Stimulated activated CD4-positive, alpha-beta T cell treated with anti-CD3 and anti-CD28 coated beads, Interleukin-4, amount 100 ng/mL, for 1 hour (primary cell): ENCODE data around the gene TLCD5.

Source experiments
- DNase-seq: peaks from one replicate; pipeline ENCODE4 v3.0.0-alpha.2; 2020

Gene TLCD5

DNA sequence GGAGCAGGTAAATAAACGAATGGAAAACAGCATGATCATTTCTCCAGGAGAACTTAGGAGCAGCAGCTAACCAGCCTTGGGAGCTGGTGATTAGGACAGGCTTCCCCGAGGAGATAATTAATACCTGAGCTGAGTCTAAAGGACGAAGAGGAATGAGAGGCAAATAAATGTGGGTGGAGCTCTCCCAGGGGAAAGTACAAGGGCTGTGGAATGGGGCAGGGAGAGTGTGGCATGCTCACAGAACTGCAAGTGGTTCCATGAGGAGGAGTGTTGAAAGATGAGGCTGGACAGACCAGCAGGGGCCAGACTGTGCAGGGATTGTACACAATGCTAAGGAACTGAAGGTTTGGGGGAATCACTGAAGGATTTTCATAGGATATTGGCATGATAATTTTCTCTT is 14.2 kb upstream of the TLCD5 start:
- no peak for DNase-seq

DNA sequence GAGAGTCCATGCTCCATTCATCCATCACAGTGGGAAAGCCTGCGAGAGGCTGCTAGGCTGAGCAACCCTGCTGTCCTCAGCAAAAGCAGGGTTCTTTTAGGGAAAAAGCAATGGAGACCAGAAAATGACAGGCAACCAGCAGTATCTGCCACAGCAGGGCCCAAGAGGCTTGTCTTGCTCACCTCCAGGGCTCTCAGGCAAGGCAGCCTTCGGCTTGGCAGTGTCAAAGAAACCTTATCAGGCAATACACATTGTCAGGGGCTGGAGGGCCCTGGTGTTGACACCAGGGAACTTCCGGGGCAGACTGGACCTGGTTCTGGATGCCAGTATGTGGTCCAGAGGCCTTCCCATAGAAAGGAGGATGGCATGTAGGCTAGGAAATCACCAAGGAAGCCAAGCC is 10.2 kb upstream of the TLCD5 start:
- no peak for DNase-seq

GRCh38 chr11:120316880-120317688 is 8.0 kb upstream of the TLCD5 start:
- DNase-seq, result no peak

GRCh38 chr11:120317689-120318480 is 7.2 kb upstream of the TLCD5 start:
- no peak for DNase-seq

DNA sequence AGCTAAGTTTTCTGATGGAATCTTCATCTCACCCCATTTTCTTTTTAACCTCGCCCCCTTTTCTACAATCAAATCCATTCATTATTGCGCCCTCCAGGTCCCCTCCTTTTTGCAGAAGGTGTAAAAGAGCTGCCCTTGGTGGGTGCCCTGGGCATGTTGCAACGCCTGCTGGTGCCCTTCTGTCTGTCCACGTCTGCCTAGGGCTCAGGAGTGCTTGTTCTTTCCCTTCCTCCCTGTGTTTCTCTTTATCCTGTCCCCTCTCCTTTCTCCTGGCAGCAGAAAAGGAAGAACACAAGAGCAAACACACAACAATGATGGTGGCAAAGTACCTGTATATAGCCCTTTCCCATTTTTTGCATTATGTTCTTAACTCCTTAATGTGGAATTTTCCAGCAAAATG is 6.2 kb upstream of the TLCD5 start:
- no peak for DNase-seq

- no peak for DNase-seq
Observed at GRCh38 chr11:120326228-120326627, 1.1 kb downstream of the TLCD5 start.

- no peak for DNase-seq
Observed at GRCh38 chr11:120326845-120327281, 1.8 kb downstream of the TLCD5 start.

- DNase-seq, result no peak
Observed at GRCh38 chr11:120327311-120327710, 2.2 kb downstream of the TLCD5 start.

DNA sequence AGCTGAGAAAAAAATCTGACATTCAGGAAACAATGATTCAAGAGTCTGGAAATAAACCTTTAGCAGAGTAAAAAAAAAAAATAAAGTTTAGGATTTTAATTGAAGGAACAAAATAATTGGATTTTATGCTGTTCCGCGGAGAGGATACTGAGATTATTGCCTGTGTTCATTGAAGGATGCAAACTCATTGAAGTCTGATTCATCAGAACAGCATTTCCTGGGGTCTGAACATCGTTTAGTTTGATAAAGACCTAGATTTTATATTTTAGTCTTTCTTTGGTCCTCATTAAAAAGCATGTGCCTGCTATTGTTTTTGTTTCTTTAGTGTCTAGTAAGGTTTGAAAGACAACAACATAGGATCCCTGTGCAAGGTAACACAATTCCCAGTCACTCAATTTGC is 4.5 kb downstream of the TLCD5 start:
- no peak for DNase-seq

DNA sequence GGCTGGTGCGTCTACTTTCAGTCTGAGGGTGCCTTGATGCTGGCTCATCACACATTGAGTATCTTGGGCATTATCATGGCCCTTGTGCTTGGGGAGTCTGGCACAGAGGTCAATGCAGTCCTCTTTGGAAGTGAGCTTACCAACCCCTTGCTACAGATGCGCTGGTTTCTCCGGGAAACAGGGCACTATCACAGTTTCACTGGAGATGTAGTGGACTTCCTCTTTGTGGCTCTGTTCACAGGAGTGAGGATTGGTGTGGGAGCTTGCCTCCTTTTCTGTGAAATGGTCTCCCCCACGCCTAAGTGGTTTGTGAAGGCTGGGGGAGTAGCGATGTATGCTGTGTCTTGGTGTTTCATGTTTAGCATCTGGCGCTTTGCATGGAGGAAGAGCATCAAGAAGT is 4.9 kb downstream of the TLCD5 start:
- no peak for DNase-seq

GRCh38 chr11:120331301-120331996 is 6.3 kb downstream of the TLCD5 start:
- no peak for DNase-seq

DNA sequence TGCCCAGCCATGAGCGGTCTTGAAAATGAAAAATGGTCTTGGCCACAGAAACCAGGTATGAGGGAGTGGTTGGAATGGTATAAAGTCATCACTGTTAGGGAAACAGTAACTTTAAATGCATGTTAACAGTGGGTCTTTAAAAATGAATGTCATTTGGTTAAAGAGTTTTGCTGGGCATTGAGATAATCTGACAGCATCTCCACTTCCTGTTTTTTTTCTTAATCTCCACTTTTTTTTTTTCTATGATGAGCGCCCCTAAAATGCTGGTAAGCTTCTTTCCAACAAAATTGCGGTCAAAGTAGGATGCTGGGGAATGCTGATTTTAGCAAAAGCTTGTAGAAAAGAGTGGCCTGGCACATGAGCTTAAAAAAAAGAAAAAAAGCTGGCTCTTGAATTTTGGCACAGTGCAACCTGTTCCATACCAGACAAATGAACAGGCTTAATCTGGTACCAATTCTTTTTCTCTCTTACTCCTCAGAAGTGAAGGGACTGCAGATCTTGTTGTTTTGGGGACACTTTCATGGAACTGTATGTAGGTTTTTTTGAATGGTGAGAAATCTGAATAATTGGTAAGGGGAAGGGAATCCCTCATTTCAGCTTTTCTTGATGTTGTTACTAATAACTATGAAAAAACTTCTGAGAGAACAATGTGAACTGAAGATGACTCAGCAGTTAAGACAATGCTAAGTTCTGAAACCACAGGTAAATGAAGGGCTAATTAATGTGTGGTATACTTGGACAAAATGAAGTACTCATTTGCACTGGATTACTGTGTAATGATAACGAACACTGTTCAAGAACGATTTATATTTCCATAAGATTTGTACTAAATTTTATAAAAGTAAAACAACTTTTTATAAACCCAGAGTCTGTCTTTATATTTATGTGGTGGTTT is 8.0 kb downstream of the TLCD5 start:
- DNase-seq, result no peak

DNA sequence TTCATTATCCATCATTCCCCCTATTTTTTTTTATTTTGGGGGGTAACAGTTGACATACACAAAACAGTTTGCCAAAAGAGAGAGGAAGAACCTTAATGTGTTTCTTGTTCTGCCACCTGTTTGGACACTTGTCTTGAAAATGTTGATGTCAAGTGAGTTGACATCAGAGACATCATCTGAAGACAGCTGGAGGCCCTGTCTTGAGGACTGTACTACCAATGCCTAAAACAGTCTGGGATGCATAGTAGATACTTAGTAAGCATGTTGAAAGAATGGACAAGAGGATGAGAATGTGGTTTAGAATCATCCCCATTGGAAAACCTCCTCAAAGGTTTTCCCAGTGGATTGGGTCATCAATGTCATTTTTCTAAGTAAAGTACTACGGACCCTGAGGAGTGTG is 8.7 kb downstream of the TLCD5 start:
- no peak for DNase-seq

GRCh38 chr11:120334332-120334731 is 9.2 kb downstream of the TLCD5 start:
- DNase-seq, result no peak

- peak; percentile 17 for DNase-seq
Observed at GRCh38 chr11:120334894-120335462, 9.9 kb downstream of the TLCD5 start.

DNA sequence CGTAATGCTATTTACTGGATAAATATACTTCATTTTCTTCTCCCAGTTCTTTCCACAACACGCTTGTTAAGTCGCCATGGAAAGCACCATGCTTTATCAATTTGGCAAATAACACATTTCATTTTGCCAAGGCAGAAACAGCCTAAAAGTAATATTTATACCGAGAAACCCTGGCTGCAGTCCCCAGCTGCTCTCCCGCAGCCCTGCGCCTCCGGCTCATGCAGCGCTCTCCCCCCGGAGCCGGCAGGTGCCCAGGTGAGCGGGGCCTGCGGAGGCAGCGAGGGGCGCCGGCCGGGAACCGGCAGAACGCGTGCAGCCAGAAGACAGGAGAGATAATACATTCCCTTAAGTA is 10.4 kb downstream of the TLCD5 start:
- DNase-seq, result peak; percentile 35

- peak; percentile 83 for DNase-seq
Observed at GRCh38 chr11:120335908-120336640, 11.0 kb downstream of the TLCD5 start, which contains the start of gene ARHGEF12. Gene ARHGEF12, plus strand, starts transcription at chr11:120336413. Its CDS starts 831 bp downstream, at chr11:120337244.

- peak; percentile 47 for DNase-seq
Observed at GRCh38 chr11:120336641-120337354, 11.7 kb downstream of the TLCD5 start.

- no peak for DNase-seq
Observed at GRCh38 chr11:120337355-120338106, 12.4 kb downstream of the TLCD5 start.
